ENCODE measurements around the gene CCR3. TPM values are rescaled to one million over a fixed set of nuclear protein-coding genes. Genes with fewer than 3 reads are reported as not detected.
A peak's percentile ranks its signal among the peaks of the same experiment; 100 is the strongest.

CCR3 gene
- total RNA-seq, 1 experiment from 2014 or later, result 0.22 TPM

DNA sequence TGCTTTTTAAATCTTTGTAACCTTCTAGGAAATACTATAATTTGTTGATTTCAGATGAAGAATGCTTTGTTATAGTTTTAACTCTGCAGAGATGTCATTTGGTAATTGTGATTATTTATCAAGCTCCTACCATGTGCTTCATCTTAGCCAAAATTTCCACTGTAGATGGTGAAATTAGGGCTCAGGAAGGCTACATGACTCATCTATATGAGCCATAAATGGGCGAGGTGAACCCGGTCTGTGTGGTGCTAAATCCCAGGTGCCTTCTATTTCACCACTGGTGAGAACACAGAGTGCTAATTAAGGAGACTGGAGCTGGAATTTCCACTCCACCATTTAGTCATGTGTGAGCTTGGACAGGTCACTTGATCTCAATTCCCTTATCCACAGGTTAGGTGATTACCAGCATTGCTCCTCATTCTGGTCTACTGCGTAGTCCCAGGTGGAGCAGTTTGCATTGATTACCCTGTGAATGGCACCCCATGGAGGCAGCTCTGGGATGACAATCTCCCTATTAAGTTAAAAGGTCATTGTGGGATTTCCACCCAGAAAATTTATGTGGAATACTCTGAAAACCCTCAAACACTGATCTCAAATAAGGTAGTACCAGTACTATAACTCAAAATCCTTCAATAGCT is 2.8 kb upstream of the CCR3 start:
- POLR2A ChIA-PET (ENCODE audit: unreplicated experiment), result interaction anchor here (0.7 kb wide), 1 partner anchor 14 kb away, joined by 4 read pairs; no protein-coding TSS in a partner anchor
- CTCF ChIA-PET, result interaction anchor here (0.6 kb wide), 1 partner anchor 131 kb away, joined by 3 read pairs; the partner anchor contains the start of gene CCR5

DNA sequence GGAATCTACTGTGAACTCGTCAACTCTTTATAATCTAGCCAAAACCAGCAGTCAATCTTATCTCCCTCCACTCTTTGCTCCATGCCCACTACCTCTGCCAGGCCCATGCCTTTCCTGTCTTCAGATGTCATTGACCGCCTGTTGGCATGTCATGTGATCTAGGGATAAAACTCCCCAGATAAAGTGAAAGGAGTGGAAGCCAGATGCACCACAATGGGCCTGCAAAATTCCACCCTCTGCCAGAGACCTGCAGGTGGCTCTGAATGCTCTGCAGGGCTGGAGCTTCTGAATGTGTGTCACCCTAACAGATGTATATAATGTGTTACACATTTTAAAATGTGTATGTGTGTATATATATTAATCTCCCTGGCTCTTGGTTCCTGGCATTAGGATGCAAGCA is 2.3 kb upstream of the CCR3 start:
- Histone ChIP-seq H3K79me2 (ENCODE audit: low read length) (no peaks in the 10 kb centered on the region), H3K9me2 (replicated peaks; ENCODE audit: low read length) (no peaks in the 10 kb centered on the region), H3K4me3 (ENCODE audit: low read length) (no peak overlapping the region), H4K20me1 (ENCODE audit: low read length) (no peaks in the 10 kb centered on the region), H3K9ac (ENCODE audit: low read length) (no peak overlapping the region), H3K36me3 (ENCODE audit: low read depth, low read length) (no peaks in the 10 kb centered on the region), H3K9me3 (ENCODE audit: low read length) (no peaks in the 10 kb centered on the region), H3K4me1 (ENCODE audit: insufficient read depth, low read length) (peaks cover 27% of the 10 kb centered on the region), H3K27me3 (ENCODE audit: low read length) (no peaks in the 10 kb centered on the region), H3K27ac (ENCODE audit: low read length) (no peak overlapping the region), H3K4me2 (ENCODE audit: low read length) (no peak overlapping the region), H3F3A (ENCODE audit: low read length, unreplicated experiment) (no peaks in the 10 kb centered on the region), H2AFZ (ENCODE audit: low read length) (no peak overlapping the region)
- TF ChIP-seq EZH2 (IDR thresholded peaks at IDR 0.05; ENCODE audit: low read length, unreplicated experiment) (no peak), EZH2phosphoT487 (IDR thresholded peaks at IDR 0.05; ENCODE audit: borderline replicate concordance, low read length) (no peak)
- TF ChIP-seq, protein P1, sequence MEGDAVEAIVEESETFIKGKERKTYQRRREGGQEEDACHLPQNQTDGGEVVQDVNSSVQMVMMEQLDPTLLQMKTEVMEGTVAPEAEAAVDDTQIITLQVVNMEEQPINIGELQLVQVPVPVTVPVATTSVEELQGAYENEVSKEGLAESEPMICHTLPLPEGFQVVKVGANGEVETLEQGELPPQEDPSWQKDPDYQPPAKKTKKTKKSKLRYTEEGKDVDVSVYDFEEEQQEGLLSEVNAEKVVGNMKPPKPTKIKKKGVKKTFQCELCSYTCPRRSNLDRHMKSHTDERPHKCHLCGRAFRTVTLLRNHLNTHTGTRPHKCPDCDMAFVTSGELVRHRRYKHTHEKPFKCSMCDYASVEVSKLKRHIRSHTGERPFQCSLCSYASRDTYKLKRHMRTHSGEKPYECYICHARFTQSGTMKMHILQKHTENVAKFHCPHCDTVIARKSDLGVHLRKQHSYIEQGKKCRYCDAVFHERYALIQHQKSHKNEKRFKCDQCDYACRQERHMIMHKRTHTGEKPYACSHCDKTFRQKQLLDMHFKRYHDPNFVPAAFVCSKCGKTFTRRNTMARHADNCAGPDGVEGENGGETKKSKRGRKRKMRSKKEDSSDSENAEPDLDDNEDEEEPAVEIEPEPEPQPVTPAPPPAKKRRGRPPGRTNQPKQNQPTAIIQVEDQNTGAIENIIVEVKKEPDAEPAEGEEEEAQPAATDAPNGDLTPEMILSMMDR (conservative IDR thresholded peaks at IDR 0.05; ENCODE audit: low read depth, low read length), result no peak
- ChIA-PET POLR2A (ENCODE audit: unreplicated experiment) (no interaction called here), CTCF (no interaction called here)
- intact Hi-C loops (cut with micrococcal nuclease), result no loop called here
- no TSS peak for BruUV-seq (replicated peaks)
- no peak for DNase-seq
- no peak for ATAC-seq

More for the DNA sequence above, 2.8 kb upstream of the CCR3 start:
- H3K79me2 ChIP-seq (ENCODE audit: low read length), result no peaks in the 10 kb centered on the region
- H3K9ac ChIP-seq (ENCODE audit: low read length), result no peak overlapping the region
- DNase-seq, result peak; percentile 30
- TF ChIP-seq EZH2 (IDR thresholded peaks at IDR 0.05; ENCODE audit: low read length, unreplicated experiment) (no peak), EZH2phosphoT487 (IDR thresholded peaks at IDR 0.05; ENCODE audit: borderline replicate concordance, low read length) (no peak)
- TF ChIP-seq, protein P1 (conservative IDR thresholded peaks at IDR 0.05; ENCODE audit: low read depth, low read length), result no peak
- H3K4me1 ChIP-seq (ENCODE audit: insufficient read depth, low read length), result peaks cover 27% of the 10 kb centered on the region
- H3K4me2 ChIP-seq (ENCODE audit: low read length), result no peak overlapping the region
- intact Hi-C loops (cut with micrococcal nuclease), result no loop called here
- H3K27ac ChIP-seq (ENCODE audit: low read length), result no peak overlapping the region
- no peak overlapping the region for H2AFZ ChIP-seq (ENCODE audit: low read length)
- 0 out of 2 replicates have a peak, but pooled peaks cover under 1% of the 10 kb centered on the region for H3K9me2 ChIP-seq (replicated peaks; ENCODE audit: low read length)
- peak; percentile 42 for ATAC-seq
- H4K20me1 ChIP-seq (ENCODE audit: low read length), result no peaks in the 10 kb centered on the region
- no peak overlapping the region for H3K4me3 ChIP-seq (ENCODE audit: low read length)
- no peaks in the 10 kb centered on the region for H3K36me3 ChIP-seq (ENCODE audit: low read depth, low read length)
- no peaks in the 10 kb centered on the region for H3K27me3 ChIP-seq (ENCODE audit: low read length)
- H3K9me3 ChIP-seq (ENCODE audit: low read length), result no peaks in the 10 kb centered on the region
- no TSS peak for BruUV-seq (replicated peaks)
- no peaks in the 10 kb centered on the region for H3F3A ChIP-seq (ENCODE audit: low read length, unreplicated experiment)

DNA sequence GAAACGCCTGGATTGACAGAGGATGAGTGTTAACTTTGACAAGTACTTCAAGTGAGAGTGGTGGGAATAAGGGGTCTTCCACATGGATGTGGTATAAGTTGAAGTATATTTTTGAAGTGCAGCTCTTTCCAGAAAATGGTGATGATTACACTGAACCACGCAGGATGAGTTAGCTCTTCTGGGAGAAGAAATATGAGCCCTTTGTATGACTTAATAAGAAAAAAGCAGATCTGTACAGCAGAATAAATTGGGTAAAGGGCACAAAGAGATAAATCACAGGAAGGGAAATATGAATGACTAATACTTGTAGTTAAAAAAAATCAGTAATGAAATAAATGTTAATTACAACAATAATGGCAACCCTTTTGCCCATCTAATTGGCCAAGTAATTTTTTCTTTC is 1.3 kb downstream of the CCR3 start:
- Histone ChIP-seq H3K9ac (ENCODE audit: low read length) (no peak overlapping the region), H3K27me3 (ENCODE audit: low read length) (no peaks in the 10 kb centered on the region), H2AFZ (ENCODE audit: low read length) (0 out of 2 replicates have a peak overlapping the region, but pooled peaks have one; percentile 8), H3F3A (ENCODE audit: low read length, unreplicated experiment) (no peaks in the 10 kb centered on the region), H3K36me3 (ENCODE audit: low read depth, low read length) (no peaks in the 10 kb centered on the region), H3K9me2 (replicated peaks; ENCODE audit: low read length) (no peaks in the 10 kb centered on the region), H3K4me3 (ENCODE audit: low read length) (no peak overlapping the region), H4K20me1 (ENCODE audit: low read length) (no peaks in the 10 kb centered on the region), H3K4me2 (ENCODE audit: low read length) (peak overlapping the region; percentile 33), H3K27ac (ENCODE audit: low read length) (no peak overlapping the region), H3K79me2 (ENCODE audit: low read length) (no peaks in the 10 kb centered on the region), H3K4me1 (ENCODE audit: insufficient read depth, low read length) (peaks cover 27% of the 10 kb centered on the region), H3K9me3 (ENCODE audit: low read length) (no peaks in the 10 kb centered on the region)
- BruUV-seq (replicated peaks), result no TSS peak
- ATAC-seq (peak; percentile 87), DNase-seq (peak; percentile 28)
- CTCF ChIA-PET, result no interaction called here
- TF ChIP-seq EZH2phosphoT487 (IDR thresholded peaks at IDR 0.05; ENCODE audit: borderline replicate concordance, low read length), result no peak
- TF ChIP-seq, protein P1 (conservative IDR thresholded peaks at IDR 0.05; ENCODE audit: low read depth, low read length), result no peak
- no peak for TF ChIP-seq EZH2 (IDR thresholded peaks at IDR 0.05; ENCODE audit: low read length, unreplicated experiment)
- intact Hi-C loops (cut with micrococcal nuclease), result no loop called here
- POLR2A ChIA-PET (ENCODE audit: unreplicated experiment), result interaction anchor here (0.6 kb wide), 1 partner anchor 143 kb away, joined by 5 read pairs; no protein-coding TSS in a partner anchor
